CD4-positive, alpha-beta memory T cell (primary cell): ENCODE results near the gene ZKSCAN8. TPM values are rescaled to one million over a fixed set of nuclear protein-coding genes. Genes with fewer than 3 reads are reported as not detected.

ENCODE experiments used
- CTCF ChIA-PET: fragments of 350-600 bp; sonication (Branson Sonifier 250); formaldehyde crosslinking; loops from one replicate; lab custom pipeline; 2021; ENCODE audit warnings: inconsistent platforms; ENCODE audit not compliant: partially characterized antibody; lab: Charles Lee
- POLR2A ChIA-PET: fragments of 350-600 bp; sonication (Branson Sonifier 250); formaldehyde crosslinking; loops from one replicate; lab custom pipeline; 2021; ENCODE audit not compliant: partially characterized antibody; lab: Charles Lee
- DNase-seq, 5 donors: peaks; one replicate each; pipeline versions ENCODE4 v3.0.0 to v3.0.0-alpha.2; 2020 to 2022; ENCODE audit warnings: mixed read lengths in 1 of 5
- H3K27ac ChIP-seq: one replicate; pipeline ENCODE4 v1.7.0; 2013; ENCODE audit warnings: low read depth, low read length
- H3K27me3 ChIP-seq: 2 replicates; pipeline ENCODE4 v1.7.0; 2013; ENCODE audit warnings: mild to moderate bottlenecking, low read length, moderate library complexity; ENCODE audit not compliant: insufficient read depth
- H3K36me3 ChIP-seq: 2 replicates; pipeline ENCODE4 v1.7.0; 2013; ENCODE audit warnings: mild to moderate bottlenecking, low read length, moderate library complexity; ENCODE audit not compliant: insufficient read depth
- H3K4me1 ChIP-seq: 2 replicates; pipeline ENCODE4 v1.7.0; 2013; ENCODE audit warnings: mild to moderate bottlenecking, low read length, moderate library complexity; ENCODE audit not compliant: insufficient read depth
- H3K4me3 ChIP-seq, 2 donors: one replicate each; pipeline ENCODE4 v1.7.0; 2013; ENCODE audit warnings: low read length in 2 of 2, mild to moderate bottlenecking in 1 of 2
- H3K9me3 ChIP-seq, 2 donors: one replicate each; pipeline ENCODE4 v1.7.0; 2013; ENCODE audit warnings: low read length in 2 of 2, control low read depth in 1 of 2; ENCODE audit not compliant: control insufficient read depth in 1 of 2
- H3K27ac Mint-ChIP-seq, 7 donors: one replicate each; pipeline ENCODE4 v1.8.0; 2020 to 2021; ENCODE audit warnings: mixed read lengths in 7 of 7, mild to moderate bottlenecking in 6 of 7, inconsistent platforms in 3 of 7, moderate library complexity in 3 of 7
- H3K27me3 Mint-ChIP-seq, 2 donors: one replicate each; pipeline ENCODE4 v1.8.0; 2020 to 2021; ENCODE audit warnings: mixed read lengths in 2 of 2
- H3K36me3 Mint-ChIP-seq, 2 donors: one replicate each; pipeline ENCODE4 v1.8.0; 2020 to 2021; ENCODE audit warnings: mixed read lengths in 2 of 2, inconsistent platforms in 1 of 2, mild to moderate bottlenecking in 1 of 2
- H3K4me1 Mint-ChIP-seq, 4 donors: one replicate each; pipeline ENCODE4 v1.8.0; 2020 to 2021; ENCODE audit warnings: mixed read lengths in 4 of 4, mild to moderate bottlenecking in 1 of 4
- H3K4me3 Mint-ChIP-seq, 8 donors: one replicate each; pipeline ENCODE4 v1.8.0; 2020 to 2021; ENCODE audit warnings: mixed read lengths in 8 of 8, mild to moderate bottlenecking in 7 of 8, moderate library complexity in 6 of 8, inconsistent platforms in 3 of 8
- H3K9me3 Mint-ChIP-seq, 8 donors: one replicate each; pipeline ENCODE4 v1.8.0; 2020 to 2021; ENCODE audit warnings: mixed read lengths in 8 of 8, mild to moderate bottlenecking in 5 of 8, inconsistent platforms in 3 of 8, moderate library complexity in 1 of 8
- intact Hi-C: fragments of 100-400 bp; cut with micrococcal nuclease; formaldehyde crosslinking; loops from one replicate; pipeline ENCODE4 v1.15.1; 2023
- polyA plus RNA-seq, 2 donors: library from polyadenylated mRNA; unstranded; fragments of 300-500 nt; fragmentation: Illumina TruSeq; gene quantifications; one replicate each; pipeline ENCODE4 v1.2.3, GENCODE V29; 2021
- total RNA-seq, 2 experiments: library from RNA; stranded (reverse); gene quantifications; one replicate each; pipeline ENCODE4 v1.2.3, GENCODE V29; 2021

The ZKSCAN8 gene
- total and polyA plus RNA-seq, 4 experiments from 2014 or later: 1.8 to 43.3 (median 40.8) TPM; not detected in 1

DNA sequence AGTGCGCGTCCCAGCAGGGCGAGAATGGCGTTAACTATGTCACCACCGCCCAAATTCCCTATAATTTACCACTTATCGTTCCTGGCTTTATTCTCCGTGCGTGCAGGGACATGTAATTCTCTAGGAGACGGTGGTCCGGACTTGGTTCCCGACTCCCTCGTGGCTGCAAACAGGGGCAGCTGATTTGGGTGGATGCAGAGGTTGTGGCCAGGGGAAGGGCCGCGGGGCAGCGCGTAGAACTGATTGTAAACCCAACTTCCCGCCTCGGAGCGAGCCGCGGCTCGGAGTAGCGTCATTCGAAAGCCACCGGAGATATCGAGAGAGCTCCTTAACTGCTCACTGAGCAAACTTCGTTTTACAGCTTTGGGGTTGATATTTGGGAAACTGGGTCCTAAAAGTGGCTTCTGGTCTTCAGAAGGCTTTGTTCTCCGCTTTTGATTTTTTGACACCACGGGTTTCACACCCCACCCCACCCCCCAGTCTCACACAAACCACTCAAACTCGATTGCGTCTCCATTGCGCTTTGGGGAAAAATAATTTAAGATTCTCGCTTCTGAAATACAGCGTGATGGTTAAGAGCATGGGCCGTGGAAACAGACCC is 65.9 kb downstream of the ZKSCAN8 start:
- H3K9me3 Mint-ChIP-seq: peaks cover 2 to 55% (median 46%) of the 10 kb centered on the region in 8 donors
- intact Hi-C loops: no loop called here
- CTCF ChIA-PET: no interaction called here

DNA sequence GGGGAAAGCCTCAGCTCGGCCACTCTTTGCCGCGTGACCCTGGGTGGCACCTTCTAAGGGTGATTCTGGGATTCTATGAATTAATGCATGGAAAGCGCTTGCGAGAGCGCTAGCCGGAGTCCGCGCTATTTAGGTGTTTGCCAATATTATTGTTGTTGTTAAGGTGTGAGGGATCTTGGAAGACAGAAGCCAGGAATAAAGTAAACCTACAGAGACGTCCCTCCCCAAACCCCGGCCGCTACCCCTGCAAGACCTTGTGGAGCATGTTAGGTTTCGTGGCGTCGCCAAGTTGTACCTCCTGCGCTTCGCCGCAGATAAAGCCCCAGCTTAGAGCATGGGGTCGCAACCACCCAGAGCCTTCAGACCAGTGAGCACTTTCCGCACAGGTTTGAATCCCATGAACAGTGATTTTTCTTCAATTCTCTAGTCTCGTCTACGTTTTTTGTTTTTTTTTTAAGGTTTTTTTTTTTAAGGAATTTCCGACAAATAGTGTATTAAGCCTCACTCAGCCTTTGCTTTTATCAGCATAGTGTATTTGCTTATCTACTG is 66.5 kb downstream of the ZKSCAN8 start:
- peaks cover 66% of the 10 kb centered on the region in 2 donors for H3K27me3 Mint-ChIP-seq
- intact Hi-C loops: no loop called here
- ChIA-PET POLR2A (interaction anchor here (1.7 kb wide), 1 partner anchor 11 kb away, joined by 3 read pairs; no protein-coding TSS in a partner anchor), CTCF (no interaction called here)
- no peak overlapping the region for H3K4me3 ChIP-seq
- H3K4me1 ChIP-seq: peaks cover 25% of the 10 kb centered on the region
- no peaks in the 10 kb centered on the region for H3K36me3 ChIP-seq
- no peaks in the 10 kb centered on the region for H3K9me3 ChIP-seq
- DNase-seq: no peak
- H3K36me3 Mint-ChIP-seq: peaks cover 2 to 3% of the 10 kb centered on the region in 2 donors
- peak overlapping the region in 5 of 8 donors; percentile 37 to 80 (median 53) for H3K4me3 Mint-ChIP-seq
- peaks cover 2 to 51% (median 43%) of the 10 kb centered on the region in 8 donors for H3K9me3 Mint-ChIP-seq
- H3K27ac Mint-ChIP-seq: peak overlapping the region in 1 of 7 donors; percentile 52
- peaks cover 62% of the 10 kb centered on the region for H3K27me3 ChIP-seq
- H3K4me1 Mint-ChIP-seq: peaks cover 11 to 30% (median 24%) of the 10 kb centered on the region in 4 donors
- H3K27ac ChIP-seq: no peak overlapping the region

More for the DNA sequence above, 65.9 kb downstream of the ZKSCAN8 start:
- Histone ChIP-seq H3K27me3 (peaks cover 58% of the 10 kb centered on the region), H3K4me1 (peaks cover 22% of the 10 kb centered on the region), H3K4me3 (peak overlapping the region in 1 of 2 donors; percentile 9), H3K36me3 (no peaks in the 10 kb centered on the region), H3K27ac (no peak overlapping the region), H3K9me3 (no peaks in the 10 kb centered on the region)
- H3K27ac Mint-ChIP-seq: peak overlapping the region in 3 of 7 donors; percentile 47 to 77 (median 52)
- peaks cover 11 to 26% (median 20%) of the 10 kb centered on the region in 4 donors for H3K4me1 Mint-ChIP-seq
- DNase-seq: no peak
- H3K36me3 Mint-ChIP-seq: peaks cover 2 to 3% of the 10 kb centered on the region in 2 donors
- peak overlapping the region in 7 of 8 donors; percentile 53 to 80 (median 72) for H3K4me3 Mint-ChIP-seq
- peaks cover 60 to 61% of the 10 kb centered on the region in 2 donors for H3K27me3 Mint-ChIP-seq
- POLR2A ChIA-PET: interaction anchor here (1.7 kb wide), 1 partner anchor 11 kb away, joined by 3 read pairs; no protein-coding TSS in a partner anchor

Other genes starting within 250 kb of the ZKSCAN8 start
- not detected for gene OR2B2, start 229.5 kb upstream of the ZKSCAN8 start, total RNA-seq
- gene OR2B2, start 229.5 kb upstream of the ZKSCAN8 start, polyA plus RNA-seq: not detected
- not detected for gene OR2B6, start 184.6 kb upstream of the ZKSCAN8 start, total RNA-seq
- not detected for gene OR2B6, start 184.6 kb upstream of the ZKSCAN8 start, polyA plus RNA-seq
- 1 to 10 TPM in 1 of 2 experiments, under 1 TPM in 1; 0.75 to 1.4 TPM for gene ZNF165, start 61.3 kb upstream of the ZKSCAN8 start, total RNA-seq
- under 1 TPM; 0.78 to 0.96 TPM for gene ZNF165, start 61.3 kb upstream of the ZKSCAN8 start, polyA plus RNA-seq
- gene ZSCAN16, start 17.3 kb upstream of the ZKSCAN8 start, total RNA-seq: 10 to 100 TPM; 13.4 to 14.8 TPM
- 10 to 100 TPM; 12.4 to 14.2 TPM for gene ZSCAN16, start 17.3 kb upstream of the ZKSCAN8 start, polyA plus RNA-seq
- gene ZSCAN9, start 83.4 kb downstream of the ZKSCAN8 start, total RNA-seq: 1 to 10 TPM; 3.4 to 4.4 TPM
- gene ZSCAN9, start 83.4 kb downstream of the ZKSCAN8 start, polyA plus RNA-seq: 1 to 10 TPM; 1.2 to 3.5 TPM
- gene ZKSCAN4, start 110.4 kb downstream of the ZKSCAN8 start, total RNA-seq: 10 to 100 TPM in 1 of 2 experiments, 1 to 10 TPM in 1; 9.9 to 11.1 TPM
- 1 to 10 TPM; 2.4 to 5.2 TPM for gene ZKSCAN4, start 110.4 kb downstream of the ZKSCAN8 start, polyA plus RNA-seq
- under 1 TPM in 1 of 2 experiments, not detected in 1; 0.33 TPM for gene NKAPL, start 117.4 kb downstream of the ZKSCAN8 start, total RNA-seq
- gene NKAPL, start 117.4 kb downstream of the ZKSCAN8 start, polyA plus RNA-seq: under 1 TPM in 1 of 2 donors, not detected in 1; 0.15 TPM
- gene ZSCAN26, start 125.3 kb downstream of the ZKSCAN8 start, total RNA-seq: 10 to 100 TPM; 23.3 to 26.5 TPM
- 10 to 100 TPM; 13.1 to 14.2 TPM for gene ZSCAN26, start 125.3 kb downstream of the ZKSCAN8 start, polyA plus RNA-seq
- gene PGBD1, start 139.7 kb downstream of the ZKSCAN8 start, total RNA-seq: 1 to 10 TPM; 1.1 to 1.4 TPM
- under 1 TPM; 0.08 to 0.31 TPM for gene PGBD1, start 139.7 kb downstream of the ZKSCAN8 start, polyA plus RNA-seq
- under 1 TPM; 0.73 to 0.97 TPM for gene ZSCAN31, start 194.3 kb downstream of the ZKSCAN8 start, total RNA-seq
- 1 to 10 TPM in 1 of 2 donors, under 1 TPM in 1; 0.86 to 1.2 TPM for gene ZSCAN31, start 194.3 kb downstream of the ZKSCAN8 start, polyA plus RNA-seq
- gene ZKSCAN3, start 208.1 kb downstream of the ZKSCAN8 start, total RNA-seq: 10 to 100 TPM; 12.4 to 12.6 TPM
- gene ZKSCAN3, start 208.1 kb downstream of the ZKSCAN8 start, polyA plus RNA-seq: 1 to 10 TPM; 2.3 to 4.2 TPM